Fibroblast of skin of left biceps (primary cell): ENCODE results near the gene SRSF8.
"Not testable (repeated sequence)": the region's sequence is repeated elsewhere in the genome, so short reads cannot be mapped to it uniquely, and the experiment has no call there.

ENCODE experiments used
- DNase-seq, 2 experiments: peaks; one replicate each; pipeline ENCODE4 v3.0.0-alpha.2; 2013; ENCODE audit warnings: low read depth in 2 of 2

SRSF8 gene, protein sequence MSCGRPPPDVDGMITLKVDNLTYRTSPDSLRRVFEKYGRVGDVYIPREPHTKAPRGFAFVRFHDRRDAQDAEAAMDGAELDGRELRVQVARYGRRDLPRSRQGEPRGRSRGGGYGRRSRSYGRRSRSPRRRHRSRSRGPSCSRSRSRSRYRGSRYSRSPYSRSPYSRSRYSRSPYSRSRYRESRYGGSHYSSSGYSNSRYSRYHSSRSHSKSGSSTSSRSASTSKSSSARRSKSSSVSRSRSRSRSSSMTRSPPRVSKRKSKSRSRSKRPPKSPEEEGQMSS

DNA sequence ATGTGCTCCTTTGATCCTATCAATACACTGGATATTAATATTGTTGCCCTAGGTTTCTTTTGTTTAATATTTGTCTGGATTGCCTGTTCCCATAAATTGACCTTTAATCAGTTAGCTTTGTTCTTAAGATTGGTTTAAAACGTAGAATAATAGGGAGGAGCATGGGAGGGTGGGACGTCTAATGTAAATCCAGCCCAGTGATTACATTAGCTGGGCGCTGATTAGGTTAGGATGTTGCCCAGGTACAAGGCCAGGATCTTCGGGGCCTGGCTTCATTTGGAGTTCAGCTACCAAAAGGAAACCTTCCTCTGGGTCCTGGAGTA, at the start of gene SRSF8:
Gene SRSF8, plus strand, starts transcription at position 204 of the 323 bp plus-strand sequence. CDS start 308 bp downstream, outside the sequence.
- DNase-seq, result no peak

DNA sequence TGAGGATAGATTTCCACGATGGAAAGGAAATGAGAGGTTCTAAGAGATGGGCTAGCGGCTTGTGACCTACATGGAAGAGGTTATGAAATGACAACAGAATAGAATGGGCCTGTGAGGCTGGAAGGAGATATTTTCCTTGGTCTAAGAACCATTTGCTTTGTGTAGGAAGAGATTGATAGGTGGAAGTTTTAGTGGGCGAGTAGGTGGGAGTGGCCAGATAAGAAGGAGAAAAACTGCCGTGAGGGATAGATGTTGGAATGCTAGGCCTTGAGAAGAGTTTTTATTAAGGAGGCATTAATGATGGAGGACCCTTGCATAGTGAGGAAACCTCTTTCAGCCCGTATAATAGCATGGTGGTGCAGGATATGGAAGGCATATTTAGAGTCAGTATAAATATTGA, 45.3 kb upstream of the SRSF8 start:
- not testable (repeated sequence) for DNase-seq

DNA sequence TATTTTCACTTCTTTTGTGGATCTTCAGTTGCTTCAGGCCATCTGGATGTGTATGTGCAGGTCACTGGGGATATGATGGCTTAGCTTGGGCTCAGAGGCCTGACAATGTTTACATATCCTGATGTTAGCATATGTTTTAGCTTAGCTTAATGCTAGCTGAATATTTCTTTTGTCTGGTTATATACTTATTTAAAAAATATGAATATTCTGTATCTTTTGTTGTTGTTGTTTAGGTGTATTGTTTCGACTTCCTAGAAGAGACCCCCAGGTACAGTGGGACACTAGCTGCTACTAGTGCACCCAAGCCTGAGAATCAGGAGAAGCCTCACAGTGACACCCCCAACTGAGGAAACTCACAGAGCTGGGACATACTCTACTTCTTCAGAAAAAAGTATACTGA, 41.8 kb upstream of the SRSF8 start, which contains the start of gene KDM4E:
Gene KDM4E, plus strand, starts transcription at position 301 of the 400 bp plus-strand sequence. CDS start 300 bp downstream, outside the sequence.
- no peak for DNase-seq

DNA sequence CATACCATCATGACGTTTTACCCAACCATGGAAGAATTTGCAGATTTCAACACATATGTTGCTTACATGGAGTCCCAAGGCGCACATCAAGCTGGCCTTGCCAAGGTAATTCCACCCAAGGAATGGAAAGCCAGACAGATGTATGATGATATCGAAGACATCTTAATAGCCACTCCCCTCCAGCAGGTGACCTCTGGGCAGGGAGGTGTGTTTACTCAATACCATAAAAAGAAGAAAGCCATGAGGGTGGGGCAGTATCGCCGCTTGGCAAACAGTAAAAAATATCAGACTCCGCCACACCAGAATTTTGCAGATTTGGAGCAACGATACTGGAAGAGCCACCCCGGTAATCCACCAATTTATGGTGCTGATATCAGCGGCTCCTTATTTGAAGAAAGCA, 41.1 kb upstream of the SRSF8 start:
- not testable (repeated sequence) for DNase-seq

DNA sequence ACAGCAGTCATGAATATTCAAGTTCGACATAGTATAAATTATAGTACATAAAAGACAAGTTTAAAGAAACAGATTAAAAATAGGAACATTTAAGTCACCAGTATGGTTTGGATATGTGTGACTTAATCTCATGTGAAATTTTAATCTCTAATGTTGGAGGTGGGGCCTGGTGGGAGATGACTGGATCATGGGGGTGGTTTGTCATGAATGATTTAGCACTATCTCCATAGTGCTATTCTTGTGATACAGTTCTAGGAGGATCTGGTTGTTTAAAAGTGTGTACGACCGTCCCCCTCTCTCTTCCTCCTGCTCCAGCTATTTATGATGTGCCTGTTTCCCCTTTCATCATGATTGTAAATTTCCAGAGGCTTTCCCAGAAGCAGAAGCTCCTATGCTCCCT, 38.4 kb upstream of the SRSF8 start:
- DNase-seq, result no peak

DNA sequence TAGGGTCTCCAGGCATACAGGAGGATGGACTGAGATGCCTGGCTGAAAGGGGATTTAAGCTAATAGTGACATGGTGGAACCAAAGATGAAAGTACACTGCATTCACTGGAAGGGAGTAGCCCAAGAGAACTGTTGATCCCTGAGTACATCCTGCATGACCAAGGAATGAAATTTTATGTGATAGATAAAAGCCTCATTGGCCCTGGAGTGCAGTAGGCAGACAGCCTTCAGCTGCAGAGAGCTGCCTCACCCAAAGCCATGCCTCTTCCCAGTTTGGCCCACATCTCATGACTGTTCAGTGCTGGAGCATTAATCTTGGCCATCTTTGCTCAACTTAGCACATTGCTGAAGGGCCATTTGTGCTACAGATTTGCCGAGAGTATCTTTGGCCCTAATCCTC, 33.7 kb upstream of the SRSF8 start:
- no peak for DNase-seq

DNA sequence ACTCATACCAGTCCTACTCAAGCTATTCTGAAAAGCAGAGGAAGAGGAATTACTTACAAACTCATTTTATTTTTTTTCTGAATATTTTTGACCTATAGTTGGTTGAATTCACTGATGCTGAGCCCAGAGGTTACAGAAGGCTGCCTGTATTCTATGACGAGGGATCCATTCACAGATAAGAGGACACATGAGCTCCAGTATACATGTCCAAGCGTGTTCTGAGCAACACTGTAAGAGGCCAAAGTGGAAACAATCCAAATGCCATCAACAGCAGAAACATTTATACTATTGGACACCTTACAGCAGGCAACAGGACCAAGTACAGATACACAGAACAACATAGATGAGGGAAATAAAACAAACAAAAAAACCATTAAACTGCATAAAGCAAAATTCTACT, 31.4 kb upstream of the SRSF8 start:
- no peak for DNase-seq

DNA sequence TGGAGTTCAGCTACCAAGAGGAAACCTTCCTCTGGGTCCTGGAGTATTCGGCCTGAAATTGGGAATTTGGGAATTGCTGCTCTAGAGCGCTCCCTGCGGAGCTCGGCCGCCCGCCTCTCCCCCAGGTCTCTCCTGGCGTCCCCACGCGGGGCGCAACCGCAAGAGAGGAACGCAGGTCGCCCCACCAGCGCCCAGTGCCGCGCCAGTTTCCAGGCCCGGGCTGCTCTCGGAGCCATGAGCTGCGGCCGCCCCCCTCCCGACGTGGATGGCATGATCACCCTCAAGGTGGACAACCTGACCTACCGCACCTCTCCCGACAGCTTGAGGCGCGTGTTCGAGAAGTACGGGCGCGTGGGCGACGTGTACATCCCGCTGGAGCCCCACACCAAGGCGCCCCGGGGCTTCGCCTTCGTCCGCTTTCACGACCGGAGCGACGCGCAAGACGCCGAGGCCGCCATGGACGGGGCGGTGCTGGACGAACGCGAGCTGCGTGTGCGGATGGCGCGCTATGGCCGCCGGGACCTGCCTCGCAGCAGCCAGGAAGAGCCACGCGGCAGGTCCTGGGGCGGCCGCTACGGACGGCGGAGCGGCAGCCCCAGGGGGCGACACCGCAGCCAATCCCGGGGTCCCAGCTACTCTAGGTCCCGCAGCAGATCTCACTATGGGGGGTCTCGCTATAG, 29.2 kb upstream of the SRSF8 start:
- DNase-seq, result not testable (repeated sequence)

DNA sequence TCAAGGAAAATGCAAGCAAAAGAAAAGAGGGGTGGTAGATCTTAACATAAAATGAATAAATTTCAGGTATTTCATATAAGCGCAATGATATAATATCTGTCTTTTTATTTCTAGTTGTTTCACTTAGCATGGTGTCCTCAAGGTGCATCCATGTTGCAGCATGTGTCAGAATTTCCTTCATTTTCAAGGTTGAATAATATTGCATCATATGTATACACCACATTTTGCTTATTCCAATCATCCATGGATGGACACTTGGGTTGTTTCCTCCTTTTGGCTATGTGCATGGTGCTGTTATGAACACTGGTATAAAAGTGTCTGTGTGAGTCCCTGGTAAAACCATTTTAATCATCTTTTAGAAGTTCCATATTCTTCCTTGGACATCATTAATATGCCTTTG, 24.5 kb upstream of the SRSF8 start:
- no peak for DNase-seq

DNA sequence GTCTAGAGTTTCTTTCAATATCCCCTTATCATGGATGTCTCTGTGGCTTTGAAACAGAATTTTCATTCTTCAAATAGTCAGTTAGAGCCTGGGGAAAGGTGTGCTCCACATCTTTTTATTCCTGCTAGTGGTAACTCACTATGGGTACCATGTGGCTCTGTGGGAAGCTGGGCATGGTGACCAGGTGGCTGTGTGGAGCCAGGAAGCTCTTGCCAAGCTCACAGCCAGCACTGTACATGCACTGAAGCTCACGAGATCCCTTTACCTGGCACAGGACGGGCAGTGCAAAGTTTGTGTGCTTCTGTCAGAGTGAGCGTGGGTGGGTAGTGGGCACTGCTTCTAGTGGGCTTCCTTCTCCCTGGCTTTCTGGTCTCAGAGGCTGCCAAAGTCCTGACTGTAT, 23.8 kb upstream of the SRSF8 start:
- DNase-seq, result no peak

DNA sequence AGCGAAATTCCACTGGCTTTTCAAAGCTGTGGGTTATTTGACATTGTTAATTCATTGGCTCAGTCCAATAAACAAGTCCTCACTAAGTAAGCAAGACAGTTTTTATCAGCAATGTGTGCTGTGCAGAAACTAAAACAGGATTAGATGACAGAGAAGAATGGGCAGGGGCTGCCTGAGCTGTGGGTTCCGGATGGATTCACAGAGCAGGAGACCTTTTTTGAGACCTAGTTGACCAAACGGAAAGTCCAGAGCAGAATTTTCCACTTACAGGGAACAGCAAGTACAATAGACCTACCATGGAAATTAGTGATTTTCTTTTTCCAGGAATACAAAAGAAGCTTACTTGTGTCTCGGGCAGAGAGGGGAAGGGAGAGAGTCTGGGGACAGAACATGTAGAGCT, 22.7 kb upstream of the SRSF8 start:
- DNase-seq, result no peak

DNA sequence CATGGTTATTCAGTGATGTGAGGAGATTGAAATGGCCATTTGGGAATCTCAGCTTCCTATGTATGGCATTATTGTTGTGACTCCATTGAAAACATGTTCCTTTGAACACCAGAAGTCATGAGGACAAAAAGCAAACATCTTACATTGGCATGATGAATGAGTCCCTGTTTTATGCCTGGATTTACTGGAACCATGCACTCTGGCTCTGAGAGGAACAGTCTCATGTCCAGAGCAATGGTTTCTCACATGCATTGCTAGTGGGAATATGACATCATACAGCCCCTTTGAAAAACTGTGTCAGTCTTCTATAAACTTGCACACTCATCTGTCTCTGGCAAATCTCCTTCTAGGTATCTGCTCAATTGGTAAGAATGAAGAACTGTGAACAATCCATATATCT, 20.9 kb upstream of the SRSF8 start:
- no peak for DNase-seq

DNA sequence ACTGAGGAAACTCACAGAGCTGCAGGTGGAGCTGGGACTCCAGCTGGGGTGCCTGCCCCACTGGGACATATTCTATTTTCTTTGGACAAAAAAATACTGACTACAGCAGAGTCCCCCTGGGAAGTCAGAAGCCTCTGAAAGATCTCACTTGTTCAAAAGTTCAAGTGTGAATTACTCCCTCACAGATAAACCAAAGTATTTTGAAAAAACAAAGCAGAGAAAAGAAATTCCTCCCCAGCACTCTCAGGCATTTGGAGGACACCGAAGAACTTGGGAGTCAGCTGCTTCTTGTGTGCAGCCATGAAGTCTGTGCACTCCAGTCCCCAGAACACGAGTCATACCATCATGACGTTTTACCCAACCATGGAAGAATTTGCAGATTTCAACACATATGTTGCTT, 17.6 kb upstream of the SRSF8 start, which contains the start of gene KDM4F:
Gene KDM4F, plus strand, starts transcription at position 301 of the 400 bp plus-strand sequence.
- not testable (repeated sequence) for DNase-seq

DNA sequence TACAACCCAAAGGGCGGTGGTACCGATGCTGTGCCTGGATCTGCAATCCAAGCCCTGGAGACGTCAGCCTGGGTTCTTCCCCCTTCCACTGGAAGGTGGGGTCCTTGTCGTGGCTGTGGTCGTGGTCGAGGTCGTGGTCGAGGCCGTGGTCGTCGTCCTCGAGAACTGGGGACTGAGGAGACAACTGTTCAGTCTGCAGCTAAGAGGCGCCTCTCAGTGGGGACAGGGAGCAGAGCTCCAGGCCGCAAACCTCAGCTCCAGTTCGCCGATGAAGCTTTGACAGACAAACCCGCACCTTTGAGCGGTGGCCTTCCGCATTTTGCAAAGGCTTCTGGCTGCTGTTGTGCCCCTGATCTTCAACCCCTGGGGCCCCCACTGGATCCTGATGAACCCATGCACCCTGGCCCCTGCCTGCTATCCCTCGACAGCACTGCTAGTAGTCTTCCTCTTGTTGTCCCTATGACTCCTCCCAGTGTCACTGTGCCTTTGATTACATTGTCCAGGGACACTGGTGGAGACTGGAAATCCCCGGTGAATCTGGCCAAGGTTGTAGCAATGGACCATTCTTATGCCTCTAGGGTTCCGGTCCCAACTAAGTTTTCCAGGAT, 16.0 kb upstream of the SRSF8 start:
- DNase-seq, result no peak

DNA sequence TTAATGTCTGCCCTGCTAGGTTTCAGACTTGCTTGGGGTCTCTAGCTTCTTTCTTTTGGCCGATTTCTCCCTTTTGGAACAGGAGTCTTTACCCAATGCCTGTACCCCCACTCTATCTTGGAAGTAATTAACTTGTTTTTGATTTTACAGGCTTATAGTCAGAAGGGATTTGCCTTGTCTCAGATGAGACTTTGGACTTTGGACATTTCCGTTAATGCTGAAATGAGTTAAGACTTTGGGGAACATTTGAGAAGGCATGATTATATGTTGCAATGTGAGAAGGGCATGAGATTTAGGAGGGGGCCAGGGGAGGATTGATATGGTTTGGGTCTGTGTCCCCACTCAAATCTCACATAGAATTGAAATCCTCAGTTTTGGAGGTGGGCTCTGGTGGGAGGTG, 12.4 kb upstream of the SRSF8 start:
- no peak for DNase-seq

DNA sequence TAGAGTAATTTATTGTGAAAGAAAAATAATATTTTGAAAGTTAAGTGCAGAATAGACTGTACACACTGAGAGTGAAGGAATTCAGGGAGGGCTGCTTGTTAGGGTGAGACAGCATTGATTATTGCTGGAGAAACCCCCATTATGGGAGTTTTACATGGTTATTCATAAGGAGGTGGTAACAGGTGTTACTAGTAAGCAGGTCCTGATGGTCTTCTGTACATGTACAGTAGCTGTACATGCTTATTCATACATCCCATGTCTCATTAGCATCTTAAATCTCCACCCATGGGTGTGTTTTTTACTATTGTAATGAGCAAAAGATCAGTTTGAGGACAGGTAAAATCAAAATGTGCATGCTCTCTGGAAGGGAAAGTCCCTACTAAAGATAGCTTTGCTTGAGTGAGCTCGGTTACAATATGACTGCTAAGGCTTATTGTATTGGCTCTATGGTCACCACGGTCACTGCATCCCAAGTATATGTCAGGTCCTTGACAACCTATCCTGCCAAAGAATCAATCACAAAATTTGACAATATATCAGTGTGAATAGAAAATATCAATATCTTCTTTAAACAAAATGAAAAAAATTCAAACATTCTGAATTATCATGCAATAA, 11.3 kb upstream of the SRSF8 start:
- DNase-seq, result no peak

DNA sequence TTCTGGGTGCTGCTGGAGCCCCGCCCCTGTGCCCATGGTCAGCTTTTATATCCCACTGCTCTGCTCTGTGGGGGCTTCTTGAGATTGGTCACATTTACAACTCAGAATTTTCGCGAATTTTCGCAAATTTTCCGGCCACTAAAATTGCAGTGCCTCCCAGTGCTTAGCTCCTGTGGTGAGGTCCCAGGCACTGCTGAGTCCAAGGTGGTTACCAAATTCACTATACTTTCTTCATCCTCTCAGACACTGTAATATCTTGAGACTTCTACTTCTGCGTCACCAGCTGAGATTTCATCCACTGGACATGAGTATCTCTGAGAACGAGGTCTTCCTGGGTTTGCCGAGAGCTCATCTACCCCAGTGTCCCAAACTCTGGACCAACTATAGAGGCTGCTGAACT, 8.8 kb upstream of the SRSF8 start:
- DNase-seq, result no peak

DNA sequence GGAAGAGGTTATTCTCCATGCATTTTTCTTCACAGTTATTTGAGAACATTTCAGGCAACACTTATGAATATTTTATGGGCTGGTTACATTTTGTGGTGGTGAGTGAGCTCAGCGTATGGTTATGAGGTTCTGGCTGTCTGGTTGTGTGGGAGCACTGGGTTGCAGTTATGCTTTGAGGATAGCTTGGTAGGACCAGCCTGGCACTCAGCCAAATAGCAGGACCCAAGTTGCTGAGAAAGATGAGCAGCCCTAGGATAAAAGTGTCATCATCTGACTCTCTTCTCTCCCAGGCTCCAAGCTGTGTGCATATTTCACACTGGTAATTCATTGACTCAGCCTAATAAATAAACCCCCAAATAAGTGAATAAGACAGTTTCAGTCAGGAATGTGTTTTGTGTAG, 8.1 kb upstream of the SRSF8 start:
- no peak for DNase-seq

DNA sequence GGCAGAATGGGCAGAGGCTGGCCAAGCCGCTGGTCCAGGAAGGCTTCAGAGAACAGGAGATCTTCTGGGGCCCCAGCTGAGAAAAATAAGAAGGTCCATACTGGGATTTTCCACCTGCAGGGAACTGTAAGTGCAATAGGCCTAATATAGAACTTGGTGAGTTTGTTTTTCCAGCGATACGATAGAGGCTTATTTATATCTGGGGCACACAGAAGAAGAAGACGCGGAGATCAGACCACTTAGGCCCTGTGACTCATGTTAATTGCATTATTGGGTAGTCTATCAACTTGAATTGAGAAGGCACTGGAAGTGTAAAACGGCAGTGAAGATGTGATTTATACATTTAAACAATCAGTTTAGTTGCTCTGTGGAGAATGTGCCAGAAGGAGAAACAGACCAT, 7.7 kb upstream of the SRSF8 start:
- no peak for DNase-seq

DNA sequence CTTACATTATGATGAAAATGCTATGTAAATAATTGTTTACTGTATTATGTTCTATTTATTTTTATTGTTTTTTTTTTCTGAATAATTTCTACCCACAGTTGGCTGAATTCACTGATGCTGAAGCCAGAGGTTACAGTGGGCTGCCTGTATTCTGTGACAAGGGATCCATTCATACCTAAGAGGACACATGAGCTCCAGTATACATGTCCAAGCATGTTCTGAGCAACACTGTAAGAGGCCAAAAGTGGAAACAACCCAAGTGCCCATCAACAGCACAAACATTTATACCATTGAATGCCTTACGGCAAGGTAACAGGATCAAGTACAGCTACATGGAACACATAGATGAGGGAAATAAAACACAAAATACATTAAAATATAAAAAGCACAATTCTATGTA, 1.4 kb upstream of the SRSF8 start:
- DNase-seq, result no peak

DNA sequence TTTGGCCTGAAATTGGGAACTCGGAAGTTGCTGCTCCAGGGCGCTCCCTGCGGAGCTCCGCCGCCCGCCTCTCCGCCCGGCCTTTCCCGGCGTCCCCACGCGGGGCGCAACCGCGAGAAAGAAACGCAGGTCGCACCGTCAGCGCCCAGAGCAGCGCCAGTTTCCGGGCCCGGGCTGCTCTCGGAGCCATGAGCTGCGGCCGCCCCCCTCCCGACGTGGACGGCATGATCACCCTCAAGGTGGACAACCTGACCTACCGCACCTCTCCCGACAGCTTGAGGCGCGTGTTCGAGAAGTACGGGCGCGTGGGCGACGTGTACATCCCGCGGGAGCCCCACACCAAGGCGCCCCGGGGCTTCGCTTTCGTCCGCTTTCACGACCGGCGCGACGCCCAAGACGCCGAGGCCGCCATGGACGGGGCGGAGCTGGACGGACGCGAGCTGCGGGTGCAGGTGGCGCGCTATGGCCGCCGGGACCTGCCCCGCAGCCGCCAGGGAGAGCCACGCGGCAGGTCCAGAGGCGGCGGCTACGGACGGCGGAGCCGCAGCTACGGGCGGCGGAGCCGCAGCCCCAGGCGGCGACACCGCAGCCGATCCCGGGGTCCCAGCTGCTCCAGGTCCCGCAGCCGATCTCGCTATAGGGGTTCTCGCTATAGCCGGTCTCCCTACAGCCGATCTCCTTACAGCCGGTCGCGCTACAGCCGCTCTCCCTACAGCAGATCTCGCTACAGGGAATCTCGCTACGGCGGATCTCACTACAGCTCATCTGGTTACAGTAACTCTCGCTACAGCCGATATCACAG, 521 bp downstream of the SRSF8 start:
- DNase-seq, result peak; percentile 33 to 40

DNA sequence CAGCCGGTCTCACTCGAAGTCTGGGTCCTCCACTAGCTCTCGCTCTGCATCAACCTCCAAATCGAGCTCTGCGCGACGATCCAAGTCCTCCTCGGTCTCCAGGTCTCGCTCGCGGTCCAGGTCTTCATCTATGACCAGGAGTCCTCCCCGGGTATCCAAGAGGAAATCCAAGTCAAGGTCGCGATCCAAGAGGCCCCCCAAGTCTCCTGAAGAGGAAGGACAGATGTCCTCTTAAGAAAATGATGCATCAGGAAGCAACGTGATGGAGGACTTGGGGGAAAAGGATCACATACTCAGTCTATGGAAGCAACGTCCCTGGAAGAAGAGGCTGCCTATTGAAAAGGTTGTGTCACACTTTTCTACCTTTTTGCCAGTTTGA, 1.1 kb downstream of the SRSF8 start:
- DNase-seq, result no peak
